HG02588 (cell line): ENCODE results near the gene UQCC5.

Source experiments
- ATAC-seq: cut with Tn5 transposase; IDR thresholded peaks from one replicate; pipeline ENCODE4 v1.9.1; 2021; ENCODE audit warnings: mild to moderate bottlenecking, moderate library complexity; ENCODE audit not compliant: unreplicated experiment

UQCC5 gene

DNA sequence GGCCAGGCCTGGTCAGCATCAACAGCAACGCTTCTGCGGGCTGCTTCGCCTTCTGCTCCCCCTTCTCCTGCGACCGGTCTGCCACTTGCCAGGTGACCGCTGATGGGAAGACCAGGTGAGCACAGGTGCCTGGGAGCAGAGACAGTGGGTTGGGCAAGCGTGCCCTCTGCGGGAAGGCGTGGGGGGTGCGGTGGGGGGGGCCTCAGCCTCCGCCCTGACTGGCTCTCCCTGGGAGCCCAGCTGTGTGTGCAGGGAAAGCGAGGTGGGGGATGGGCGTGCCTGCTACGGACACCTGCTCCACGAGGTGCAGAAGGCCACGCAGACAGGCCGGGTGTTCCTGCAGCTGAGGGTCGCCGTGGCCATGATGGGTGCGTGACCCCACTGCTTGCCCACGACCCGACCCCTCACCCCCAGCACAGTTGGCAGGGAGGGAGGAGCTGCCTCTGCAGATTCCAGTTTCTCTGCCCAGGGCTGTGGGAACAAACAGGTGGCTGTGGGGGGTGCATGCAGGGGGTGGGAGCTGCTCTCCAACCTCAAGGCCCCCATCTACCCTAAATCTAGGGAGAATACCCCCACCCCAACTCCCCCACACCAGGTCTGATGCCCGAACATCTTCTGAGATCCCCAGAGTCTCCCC lies 32.5 kb upstream of the UQCC5 start:
- ATAC-seq = no peak

DNA sequence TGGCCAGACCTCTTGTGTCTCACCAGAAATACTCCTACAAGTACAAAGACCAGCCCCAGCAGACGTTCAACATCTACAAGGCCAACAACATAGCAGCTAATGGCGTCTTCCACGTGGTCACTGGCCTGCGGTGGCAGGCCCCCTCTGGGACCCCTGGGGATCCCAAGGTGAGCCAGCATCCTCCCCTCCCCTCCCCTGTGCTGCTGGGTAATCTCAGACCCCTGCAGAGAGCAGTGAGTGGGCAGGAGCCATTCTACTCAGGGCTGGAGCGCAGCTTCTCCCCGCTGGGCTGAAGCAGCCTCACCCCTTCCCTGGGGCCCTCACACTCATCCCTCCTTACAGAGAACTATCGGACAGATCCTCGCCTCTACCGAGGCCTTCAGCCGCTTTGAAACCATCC lies 31.4 kb upstream of the UQCC5 start:
- ATAC-seq = no peak

DNA sequence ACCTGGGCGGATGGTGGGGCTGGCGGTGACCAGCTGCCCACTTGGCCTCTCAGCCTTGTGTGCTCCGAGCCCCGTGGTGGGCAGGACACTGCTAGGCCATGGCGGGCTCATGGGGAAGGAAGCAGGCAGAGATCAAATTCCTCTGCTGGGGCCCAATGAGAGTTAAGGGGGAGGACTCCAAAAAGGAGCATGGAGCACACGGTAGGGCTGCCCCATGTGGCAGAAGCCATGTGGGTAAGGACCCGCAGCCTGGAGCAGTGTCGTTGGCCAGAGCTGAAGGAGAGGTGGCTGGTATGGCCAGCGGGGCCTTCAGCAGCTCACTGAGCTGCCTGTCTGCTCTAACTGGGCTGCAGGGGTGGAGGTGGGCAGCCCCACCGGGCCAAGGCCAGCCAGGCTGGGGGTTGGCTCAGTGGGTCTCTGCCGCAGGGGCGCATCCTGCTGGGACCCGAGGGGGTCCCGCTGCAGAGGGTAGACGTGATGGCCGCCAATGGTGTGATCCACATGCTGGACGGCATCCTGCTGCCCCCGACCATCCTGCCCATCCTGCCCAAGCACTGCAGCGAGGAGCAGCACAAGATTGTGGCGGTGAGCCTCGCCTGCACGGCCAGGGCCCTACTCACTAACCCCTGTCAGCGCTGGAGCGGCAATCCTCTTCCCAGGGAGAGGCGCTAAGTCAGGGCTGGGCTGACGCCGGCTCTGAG lies 30.0 kb upstream of the UQCC5 start:
- ATAC-seq = no peak

DNA sequence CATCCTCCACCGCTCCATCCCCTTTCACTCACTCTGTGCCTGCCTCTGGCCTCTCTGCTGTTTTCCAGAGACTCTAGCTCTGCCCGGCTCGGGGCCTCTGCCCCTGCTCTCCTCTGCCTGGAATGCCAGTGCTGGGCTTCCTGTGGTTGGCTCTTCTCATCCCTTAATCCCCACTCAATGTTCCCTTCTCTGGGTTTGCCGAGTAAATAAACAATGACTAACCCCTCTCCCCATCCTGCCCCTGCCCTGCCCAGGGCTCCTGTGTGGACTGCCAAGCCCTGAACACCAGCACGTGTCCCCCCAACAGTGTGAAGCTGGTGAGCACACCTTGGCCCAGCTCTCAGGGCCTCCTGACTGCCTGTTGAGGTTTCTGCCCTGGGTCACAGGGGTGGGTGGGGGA lies 29.0 kb upstream of the UQCC5 start:
- ATAC-seq = no peak

DNA sequence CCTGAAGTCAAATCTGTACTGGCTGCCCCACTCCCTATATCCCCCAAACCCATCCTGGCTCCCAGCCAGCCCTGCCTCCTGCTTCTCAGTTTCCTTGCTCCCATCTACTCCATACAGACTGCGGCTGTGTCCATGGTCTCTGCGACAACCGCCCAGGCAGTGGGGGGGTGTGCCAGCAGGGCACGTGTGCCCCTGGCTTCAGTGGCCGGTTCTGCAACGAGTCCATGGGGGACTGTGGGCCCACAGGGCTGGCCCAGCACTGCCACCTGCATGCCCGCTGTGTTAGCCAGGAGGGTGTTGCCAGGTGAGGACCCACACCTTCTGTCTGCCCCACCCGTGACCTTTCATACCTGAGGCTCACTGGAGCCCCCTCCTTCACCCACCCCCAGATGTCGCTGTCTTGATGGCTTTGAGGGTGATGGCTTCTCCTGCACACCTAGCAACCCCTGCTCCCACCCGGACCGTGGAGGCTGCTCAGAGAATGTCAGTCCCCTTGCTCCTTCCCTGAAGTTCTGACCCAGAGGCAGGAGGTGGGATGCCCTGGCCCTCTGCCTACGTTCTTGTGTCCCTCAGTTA lies 26.6 kb upstream of the UQCC5 start:
- no peak for ATAC-seq

DNA sequence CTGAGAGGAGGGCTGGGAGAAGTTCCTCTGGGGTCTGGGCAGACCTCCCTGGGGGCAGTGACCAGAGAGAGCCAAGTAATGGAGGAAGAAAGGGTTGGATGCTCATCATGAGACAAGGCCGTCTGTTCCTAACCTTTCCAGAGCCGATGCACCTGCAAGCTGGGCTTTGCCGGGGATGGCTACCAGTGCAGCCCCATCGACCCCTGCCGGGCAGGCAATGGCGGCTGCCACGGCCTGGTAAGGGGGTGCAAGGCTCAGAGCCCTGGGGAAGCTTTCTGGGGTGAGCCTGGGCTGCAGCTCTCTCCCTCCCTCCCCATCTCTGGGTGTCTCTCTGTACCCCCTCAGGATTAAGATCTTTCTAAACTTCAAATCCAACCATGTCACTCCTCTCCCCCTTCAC lies 24.9 kb upstream of the UQCC5 start:
- ATAC-seq = no peak

DNA sequence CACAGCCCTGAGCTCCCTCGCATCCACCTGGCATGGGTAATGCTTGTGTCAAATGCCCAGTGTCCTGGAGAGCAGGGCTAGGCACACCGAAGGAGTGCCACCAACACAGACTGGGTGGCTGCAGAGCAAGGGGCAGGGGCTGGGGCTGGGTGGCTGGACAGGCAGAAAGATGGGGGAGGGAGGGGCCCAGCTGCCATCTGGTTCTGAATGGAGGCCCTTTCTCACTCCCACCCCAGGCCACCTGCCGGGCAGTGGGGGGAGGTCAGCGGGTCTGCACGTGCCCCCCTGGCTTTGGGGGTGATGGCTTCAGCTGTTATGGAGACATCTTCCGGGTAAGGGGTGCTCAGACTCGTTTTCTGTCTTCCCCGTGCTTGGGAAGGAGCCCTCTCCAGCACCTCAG lies 24.3 kb upstream of the UQCC5 start:
- ATAC-seq = no peak

DNA sequence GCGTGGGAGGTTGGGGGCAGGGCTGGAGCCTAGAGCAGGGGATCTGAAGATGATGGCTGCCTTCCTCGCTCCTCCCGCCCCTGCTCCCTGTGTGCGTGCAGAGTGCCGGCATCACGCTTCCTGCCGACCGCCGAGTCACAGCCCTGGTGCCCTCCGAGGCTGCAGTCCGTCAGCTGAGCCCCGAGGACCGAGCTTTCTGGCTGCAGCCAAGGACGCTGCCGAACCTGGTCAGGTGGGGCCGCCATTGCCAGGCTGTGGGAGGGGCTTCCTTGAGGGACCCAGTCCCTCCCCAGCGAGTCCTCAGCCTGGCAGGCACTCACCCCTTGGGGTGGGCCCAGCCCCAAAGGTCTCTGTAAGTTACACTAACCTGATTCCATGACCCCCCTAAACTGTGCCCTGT lies 23.7 kb upstream of the UQCC5 start:
- no peak for ATAC-seq

DNA sequence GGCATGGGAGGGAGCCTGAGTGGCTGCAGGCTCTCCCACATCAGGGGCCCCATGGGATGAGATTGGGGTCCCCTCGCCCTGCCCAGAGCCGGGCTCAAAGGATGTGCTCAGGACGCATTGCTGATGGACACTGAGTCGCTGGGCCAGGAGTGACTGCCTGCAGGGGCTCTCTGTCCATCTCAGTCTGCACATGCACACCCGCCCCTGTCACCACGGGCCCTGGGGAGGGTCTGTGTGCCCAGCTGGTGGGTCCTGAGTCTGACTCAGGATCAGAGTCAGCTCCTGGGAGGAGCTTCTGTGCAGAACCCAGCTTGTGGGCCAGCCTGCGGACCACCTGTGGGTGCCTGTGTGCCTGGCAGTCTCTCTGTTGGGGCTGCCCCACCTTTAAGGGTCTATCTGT lies 23.1 kb upstream of the UQCC5 start:
- no peak for ATAC-seq

DNA sequence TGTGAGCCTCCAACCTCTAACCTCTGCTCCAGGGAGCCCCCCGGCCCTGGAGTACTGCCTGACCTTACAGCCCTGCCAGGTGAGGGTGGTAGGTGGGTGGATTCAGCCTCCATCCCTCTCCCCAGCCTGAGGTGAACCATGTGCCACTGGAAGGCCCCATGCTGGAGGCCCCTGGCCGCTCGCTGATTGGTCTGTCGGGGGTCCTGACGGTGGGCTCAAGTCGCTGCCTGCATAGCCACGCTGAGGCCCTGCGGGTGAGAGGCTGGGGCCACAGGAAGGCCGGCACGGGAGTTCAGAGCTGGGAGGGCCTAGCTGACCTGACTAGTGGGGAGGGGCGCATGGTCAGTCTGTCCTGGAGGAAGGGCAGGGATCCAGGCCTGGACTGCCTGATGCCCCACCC lies 21.8 kb upstream of the UQCC5 start:
- no peak for ATAC-seq

DNA sequence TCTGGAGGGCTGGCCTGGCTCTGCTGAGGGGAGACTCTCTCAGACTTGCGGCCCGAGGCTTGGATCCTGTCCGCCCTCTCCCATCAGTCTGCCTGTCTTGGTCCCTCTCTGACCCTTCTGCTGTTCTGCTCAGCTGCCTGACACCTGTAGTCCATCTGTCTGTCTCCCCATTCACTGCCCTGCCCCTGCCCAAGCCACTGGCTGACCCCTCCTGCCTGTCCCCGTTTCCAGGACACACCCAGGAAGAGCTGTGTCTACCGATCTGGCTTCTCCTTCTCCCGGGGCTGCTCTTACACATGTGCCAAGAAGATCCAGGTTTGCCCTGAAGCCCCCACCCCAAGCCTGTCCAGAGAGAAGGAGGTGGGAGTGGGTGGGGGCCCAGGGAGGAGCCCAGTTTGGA lies 21.2 kb upstream of the UQCC5 start:
- no peak for ATAC-seq

DNA sequence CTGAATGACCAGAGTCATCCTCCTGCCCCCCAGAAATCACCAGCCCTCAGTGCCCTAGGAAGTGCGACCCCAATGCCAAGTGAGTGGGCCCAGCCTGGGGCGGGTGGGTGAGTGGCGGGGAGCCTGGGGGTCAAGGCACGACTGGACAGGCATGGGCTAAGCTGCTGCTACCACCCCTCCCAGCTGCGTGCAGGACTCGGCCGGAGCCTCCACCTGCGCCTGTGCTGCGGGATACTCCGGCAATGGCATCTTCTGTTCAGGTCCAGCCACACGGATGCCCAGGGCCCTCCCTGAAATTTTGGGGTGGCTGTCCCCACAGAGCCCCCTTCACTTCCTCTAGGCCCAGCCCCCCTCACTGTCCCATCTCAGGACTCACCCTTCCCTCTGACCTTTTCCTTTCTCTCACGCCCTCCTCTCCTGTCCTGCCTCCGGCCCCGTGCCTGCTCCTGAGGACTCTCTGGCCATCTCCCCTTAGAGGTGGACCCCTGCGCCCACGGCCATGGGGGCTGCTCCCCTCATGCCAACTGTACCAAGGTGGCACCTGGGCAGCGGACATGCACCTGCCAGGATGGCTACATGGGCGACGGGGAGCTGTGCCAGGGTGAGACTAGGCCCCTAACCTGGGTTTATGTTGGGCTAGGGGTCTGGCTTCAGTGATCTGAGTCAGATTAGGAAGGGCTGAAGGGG lies 19.8 kb upstream of the UQCC5 start:
- no peak for ATAC-seq

DNA sequence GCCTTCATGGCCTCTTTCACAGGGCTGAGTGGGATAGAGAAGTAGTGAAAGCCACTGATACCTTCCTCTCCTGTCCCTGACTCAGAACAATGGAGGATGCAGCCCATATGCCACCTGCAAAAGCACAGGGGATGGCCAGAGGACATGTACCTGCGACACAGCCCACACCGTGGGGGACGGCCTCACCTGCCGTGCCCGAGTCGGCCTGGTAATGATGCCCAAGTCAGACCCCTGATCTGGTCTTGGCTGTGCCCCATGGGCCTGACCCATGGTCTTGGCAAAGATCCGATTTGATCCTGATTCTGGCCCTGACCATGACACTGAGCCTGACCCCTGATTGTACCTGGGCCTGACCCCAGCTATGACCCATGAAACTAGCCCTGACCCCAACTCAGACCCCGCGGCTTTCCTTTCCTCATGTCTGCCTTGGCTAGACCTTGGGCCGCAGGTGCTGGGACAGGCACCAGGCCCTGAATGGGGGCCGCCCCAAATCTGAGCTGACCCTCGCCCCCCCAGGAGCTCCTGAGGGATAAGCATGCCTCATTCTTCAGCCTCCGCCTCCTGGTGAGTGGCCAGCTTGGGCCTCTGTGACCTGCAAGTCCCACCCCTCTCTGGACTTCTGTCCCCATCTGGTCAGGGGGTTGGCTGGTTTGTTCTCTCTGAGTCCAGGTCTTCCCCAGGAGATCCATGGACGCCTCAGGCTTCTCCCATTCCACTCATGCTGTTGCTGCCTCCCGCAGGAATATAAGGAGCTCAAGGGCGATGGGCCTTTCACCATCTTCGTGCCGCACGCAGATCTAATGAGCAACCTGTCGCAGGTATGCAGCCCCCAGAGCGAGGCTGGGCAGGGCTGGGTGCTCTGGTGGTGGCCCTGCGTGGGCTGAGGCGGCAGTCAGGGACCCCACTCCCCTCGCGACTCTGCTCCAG lies 18.3 kb upstream of the UQCC5 start:
- no peak for ATAC-seq

DNA sequence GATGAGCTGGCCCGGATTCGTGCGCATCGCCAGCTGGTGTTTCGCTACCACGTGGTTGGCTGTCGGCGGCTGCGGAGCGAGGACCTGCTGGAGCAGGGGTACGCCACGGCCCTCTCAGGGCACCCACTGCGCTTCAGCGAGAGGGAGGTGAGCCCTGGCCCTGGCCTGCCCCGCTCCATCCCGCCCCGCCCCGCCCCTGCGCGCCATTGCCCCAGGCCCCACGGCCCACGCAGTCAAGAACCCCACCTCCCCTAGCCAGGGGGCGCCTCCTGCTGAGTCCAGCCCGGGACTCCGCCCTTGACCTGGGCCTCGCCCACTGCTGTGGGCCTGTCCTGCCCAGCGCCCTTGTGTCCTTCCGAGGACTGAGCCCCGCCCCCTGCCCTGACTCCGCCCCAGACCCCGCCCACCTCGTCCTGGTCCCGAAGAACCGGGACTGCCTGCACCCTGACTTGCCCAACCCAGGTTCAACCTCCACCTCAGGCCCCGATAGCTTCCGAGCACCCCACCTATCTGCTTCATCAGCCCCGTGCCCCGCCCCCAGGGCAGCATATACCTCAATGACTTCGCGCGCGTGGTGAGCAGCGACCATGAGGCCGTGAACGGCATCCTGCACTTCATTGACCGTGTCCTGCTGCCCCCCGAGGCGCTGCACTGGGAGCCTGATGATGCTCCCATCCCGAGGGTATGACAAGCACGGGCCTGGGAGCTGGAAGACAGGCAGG lies 17.5 kb upstream of the UQCC5 start:
- ATAC-seq = no peak

DNA sequence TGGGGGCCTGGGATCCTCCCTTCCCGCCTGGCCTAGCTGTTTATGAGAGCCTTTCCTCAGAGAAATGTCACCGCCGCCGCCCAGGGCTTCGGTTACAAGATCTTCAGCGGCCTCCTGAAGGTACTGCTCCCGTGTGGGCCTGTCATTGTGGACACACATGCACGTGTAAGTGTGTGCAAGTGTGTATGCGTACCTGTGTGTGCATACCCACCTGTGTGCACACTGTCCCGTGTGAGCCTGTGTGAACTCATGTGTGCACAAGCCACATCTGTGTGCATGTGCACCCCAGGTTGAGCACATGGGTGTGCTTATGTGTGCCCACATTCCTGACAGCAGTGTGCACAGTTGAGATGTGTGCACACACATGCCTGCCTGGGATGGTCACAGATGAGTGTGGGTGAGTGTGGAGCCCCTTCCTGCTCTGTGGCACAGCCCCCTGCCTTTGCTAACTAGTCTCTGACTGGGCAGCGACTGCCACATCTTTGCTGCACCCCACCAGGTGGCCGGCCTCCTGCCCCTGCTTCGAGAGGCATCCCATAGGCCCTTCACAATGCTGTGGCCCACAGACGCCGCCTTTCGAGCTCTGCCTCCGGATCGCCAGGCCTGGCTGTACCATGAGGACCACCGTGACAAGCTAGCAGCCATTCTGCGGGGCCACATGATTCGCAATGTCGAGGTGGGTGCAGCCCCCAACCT lies 16.8 kb upstream of the UQCC5 start:
- no peak for ATAC-seq

DNA sequence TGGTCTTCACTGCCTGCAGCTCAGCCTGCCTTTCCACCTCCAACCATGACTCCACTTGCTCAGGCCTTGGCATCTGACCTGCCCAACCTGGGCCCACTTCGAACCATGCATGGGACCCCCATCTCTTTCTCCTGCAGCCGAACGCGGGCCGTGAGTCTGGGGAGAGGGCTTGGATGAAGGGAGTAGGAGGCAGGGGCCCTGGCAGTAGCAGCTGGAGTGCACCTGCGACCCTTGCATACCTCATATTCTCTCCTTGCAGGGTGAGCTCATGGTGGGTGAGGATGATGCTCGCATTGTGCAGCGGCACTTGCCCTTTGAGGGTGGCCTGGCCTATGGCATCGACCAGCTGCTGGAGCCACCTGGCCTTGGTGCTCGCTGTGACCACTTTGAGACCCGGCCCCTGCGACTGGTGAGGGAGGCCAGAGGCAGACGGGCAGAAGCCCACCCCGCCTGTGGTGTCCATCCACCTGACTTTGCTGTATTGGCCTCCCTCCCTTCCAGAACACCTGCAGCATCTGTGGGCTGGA lies 16.2 kb upstream of the UQCC5 start:
- no peak for ATAC-seq

DNA sequence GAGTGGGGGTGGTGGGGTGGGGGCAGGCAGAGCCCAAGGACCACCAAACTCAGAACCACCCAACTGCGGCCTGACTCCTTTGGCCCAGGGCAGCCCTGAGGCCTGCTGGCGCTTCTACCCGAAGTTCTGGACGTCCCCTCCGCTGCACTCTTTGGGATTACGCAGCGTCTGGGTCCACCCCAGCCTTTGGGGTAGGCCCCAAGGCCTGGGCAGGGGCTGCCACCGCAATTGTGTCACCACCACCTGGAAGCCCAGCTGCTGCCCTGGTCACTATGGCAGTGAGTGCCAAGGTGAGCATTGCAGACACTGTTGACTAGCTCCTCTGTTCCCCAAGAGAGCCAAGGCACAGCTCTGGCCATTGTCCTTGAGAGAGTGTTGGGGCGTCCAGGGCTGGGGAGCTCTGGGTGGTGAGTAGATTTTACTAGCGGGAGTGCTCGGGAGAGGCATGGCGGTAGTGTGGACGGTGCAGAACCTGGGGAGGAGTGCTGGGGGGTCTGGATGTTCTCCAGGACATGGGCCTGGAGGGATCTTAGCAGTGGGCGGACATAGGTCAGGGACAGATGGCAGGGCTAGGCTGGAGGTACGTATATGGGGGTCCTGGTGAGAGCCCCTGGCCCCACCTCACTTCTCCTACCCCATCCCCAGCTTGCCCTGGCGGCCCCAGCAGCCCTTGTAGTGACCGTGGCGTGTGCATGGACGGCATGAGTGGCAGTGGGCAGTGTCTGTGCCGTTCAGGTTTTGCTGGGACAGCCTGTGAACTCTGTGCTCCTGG lies 15.5 kb upstream of the UQCC5 start:
- ATAC-seq = no peak

DNA sequence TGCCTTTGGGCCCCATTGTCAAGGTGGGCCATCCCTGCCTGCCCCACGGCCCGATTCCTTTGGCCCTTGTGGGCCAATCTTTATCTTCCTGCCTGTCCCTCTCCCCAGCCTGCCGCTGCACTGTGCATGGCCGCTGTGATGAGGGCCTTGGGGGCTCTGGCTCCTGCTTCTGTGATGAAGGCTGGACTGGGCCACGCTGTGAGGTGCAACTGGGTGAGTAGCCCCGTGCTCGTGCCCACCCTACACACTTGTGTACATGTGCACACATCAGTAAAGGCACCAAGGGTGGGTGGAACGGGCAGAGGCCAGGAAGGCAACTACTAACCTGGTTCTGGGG lies 14.9 kb upstream of the UQCC5 start:
- no peak for ATAC-seq
